ENCODE results near the gene TRIM17. TPM values are rescaled to one million over a fixed set of nuclear protein-coding genes. Genes with fewer than 3 reads are reported as not detected.
A peak's percentile ranks its signal among the peaks of the same experiment; 100 is the strongest.

The TRIM17 gene
- total and polyA plus RNA-seq, 2 experiments from 2014 or later = 0.86 to 1.1 TPM

DNA sequence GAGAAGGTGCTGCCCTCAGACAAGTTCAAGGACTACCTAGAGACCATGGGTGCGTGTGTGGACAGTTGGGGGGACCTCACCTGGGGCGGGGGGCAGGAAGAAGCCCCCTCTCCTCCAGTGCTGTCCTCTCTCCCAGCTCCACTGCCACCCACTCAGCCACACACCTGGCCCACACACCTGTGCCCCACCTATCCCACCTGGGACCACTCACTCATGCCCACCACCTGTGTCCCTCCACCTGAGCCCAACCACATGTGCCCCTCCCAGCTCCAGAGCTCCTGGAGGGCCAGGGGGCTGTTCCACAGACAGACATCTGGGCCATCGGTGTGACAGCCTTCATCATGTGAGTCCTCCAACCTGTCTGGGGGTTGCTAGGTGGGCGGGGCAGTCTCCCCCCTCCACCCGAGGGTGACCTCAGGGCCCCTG lies 39.0 kb downstream of the TRIM17 start (continued):
- TF ChIP-seq, protein P1, sequence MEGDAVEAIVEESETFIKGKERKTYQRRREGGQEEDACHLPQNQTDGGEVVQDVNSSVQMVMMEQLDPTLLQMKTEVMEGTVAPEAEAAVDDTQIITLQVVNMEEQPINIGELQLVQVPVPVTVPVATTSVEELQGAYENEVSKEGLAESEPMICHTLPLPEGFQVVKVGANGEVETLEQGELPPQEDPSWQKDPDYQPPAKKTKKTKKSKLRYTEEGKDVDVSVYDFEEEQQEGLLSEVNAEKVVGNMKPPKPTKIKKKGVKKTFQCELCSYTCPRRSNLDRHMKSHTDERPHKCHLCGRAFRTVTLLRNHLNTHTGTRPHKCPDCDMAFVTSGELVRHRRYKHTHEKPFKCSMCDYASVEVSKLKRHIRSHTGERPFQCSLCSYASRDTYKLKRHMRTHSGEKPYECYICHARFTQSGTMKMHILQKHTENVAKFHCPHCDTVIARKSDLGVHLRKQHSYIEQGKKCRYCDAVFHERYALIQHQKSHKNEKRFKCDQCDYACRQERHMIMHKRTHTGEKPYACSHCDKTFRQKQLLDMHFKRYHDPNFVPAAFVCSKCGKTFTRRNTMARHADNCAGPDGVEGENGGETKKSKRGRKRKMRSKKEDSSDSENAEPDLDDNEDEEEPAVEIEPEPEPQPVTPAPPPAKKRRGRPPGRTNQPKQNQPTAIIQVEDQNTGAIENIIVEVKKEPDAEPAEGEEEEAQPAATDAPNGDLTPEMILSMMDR (conservative IDR thresholded peaks at IDR 0.05; ENCODE audit: low read depth in 2 of 2) = no peak

DNA sequence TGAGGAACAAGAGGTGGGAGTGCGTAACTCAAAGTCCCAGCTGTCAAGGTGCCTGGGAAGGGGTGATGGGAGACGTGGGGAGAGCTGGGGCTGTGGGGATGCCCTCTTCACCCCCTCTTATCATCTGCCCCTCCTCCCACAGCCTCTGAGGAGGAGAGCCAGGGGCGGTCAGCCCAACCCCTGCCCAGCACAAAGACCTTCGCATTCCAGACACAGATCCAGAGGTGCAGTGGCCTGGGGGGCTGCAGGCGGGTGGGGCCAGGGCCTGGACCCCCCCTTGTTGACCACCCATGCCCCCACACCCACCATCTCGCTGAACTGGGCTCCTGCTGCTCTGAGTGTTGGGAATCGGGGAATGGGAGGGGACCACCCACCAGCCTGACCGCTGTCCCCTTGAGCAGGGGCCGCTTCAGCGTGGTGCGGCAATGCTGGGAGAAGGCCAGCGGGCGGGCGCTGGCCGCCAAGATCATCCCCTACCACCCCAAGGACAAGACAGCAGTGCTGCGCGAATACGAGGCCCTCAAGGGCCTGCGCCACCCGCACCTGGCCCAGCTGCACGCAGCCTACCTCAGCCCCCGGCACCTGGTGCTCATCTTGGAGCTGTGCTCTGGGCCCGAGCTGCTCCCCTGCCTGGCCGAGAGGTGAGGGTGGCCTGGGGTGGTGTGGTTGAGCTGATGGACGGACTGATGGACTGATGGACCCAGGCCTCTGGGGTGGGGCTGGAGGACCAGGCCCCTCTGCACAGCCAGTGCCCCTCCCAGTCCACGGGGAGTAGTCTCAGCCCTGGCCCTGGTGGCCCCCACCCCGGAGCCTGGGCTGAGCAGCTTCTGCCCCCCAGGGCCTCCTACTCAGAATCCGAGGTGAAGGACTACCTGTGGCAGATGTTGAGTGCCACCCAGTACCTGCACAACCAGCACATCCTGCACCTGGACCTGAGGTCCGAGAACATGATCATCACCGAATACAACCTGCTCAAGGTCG lies 39.7 kb downstream of the TRIM17 start:
- no peaks in the 10 kb centered on the region for H3F3A ChIP-seq (replicated peaks; ENCODE audit: low read depth)
- H2AFZ ChIP-seq = no peak overlapping the region
- H3K36me3 ChIP-seq (ENCODE audit: insufficient read depth) = no peaks in the 10 kb centered on the region
- H3K27me3 Mint-ChIP-seq (ENCODE audit: insufficient read depth, low read depth, poor library complexity) = peaks cover 22% of the 10 kb centered on the region
- no peaks in the 10 kb centered on the region for H3K79me2 ChIP-seq (replicated peaks; ENCODE audit: insufficient read depth)
- H3K27ac Mint-ChIP-seq = no peak overlapping the region
- H3K9me2 ChIP-seq (ENCODE audit: insufficient read depth) = no peaks in the 10 kb centered on the region
- H3K4me2 ChIP-seq = no peak overlapping the region
- H3K4me1 Mint-ChIP-seq = peaks cover 9% of the 10 kb centered on the region; the same call in 1 of the 3 replicates
- H3K9me3 Mint-ChIP-seq = no peaks in the 10 kb centered on the region
- DNase-seq (ENCODE audit: low spot score) (no peak), ATAC-seq (no peak)
- peaks cover 6% of the 10 kb centered on the region; the same call in 1 of the 2 replicates for H3K4me1 ChIP-seq (ENCODE audit: insufficient read depth)
- no peak overlapping the region for H3K27ac ChIP-seq (ENCODE audit: low read depth)
- no peak overlapping the region for H3K4me3 ChIP-seq
- H3K27me3 ChIP-seq (ENCODE audit: insufficient read depth) = peaks cover 39% of the 10 kb centered on the region
- peak overlapping the region; percentile 93; the same call in 2 of the 3 replicates for H3K4me3 Mint-ChIP-seq
- TF ChIP-seq JUNB (IDR thresholded peaks at IDR 0.05; ENCODE audit: unreplicated experiment) (no peak), POLR2AphosphoS5 (IDR thresholded peaks at IDR 0.05; ENCODE audit: low read depth) (no peak)
- peaks cover 3% of the 10 kb centered on the region; the same call in 1 of the 3 replicates for H3K36me3 Mint-ChIP-seq (ENCODE audit: low read depth)
- H4K20me1 ChIP-seq (replicated peaks; ENCODE audit: insufficient read depth) = no peaks in the 10 kb centered on the region

GRCh38 chr1:228376262-228376628 lies 40.4 kb downstream of the TRIM17 start:
- Histone ChIP-seq H3K4me1 (ENCODE audit: insufficient read depth) (peaks cover 6% of the 10 kb centered on the region; the same call in 1 of the 2 replicates), H3K4me3 (no peak overlapping the region), H3K36me3 (ENCODE audit: insufficient read depth) (no peaks in the 10 kb centered on the region), H3F3A (replicated peaks; ENCODE audit: low read depth) (no peaks in the 10 kb centered on the region), H4K20me1 (replicated peaks; ENCODE audit: insufficient read depth) (no peaks in the 10 kb centered on the region), H3K4me2 (no peak overlapping the region), H3K27ac (ENCODE audit: low read depth) (no peak overlapping the region), H2AFZ (no peak overlapping the region), H3K9me2 (ENCODE audit: insufficient read depth) (no peaks in the 10 kb centered on the region), H3K79me2 (replicated peaks; ENCODE audit: insufficient read depth) (no peaks in the 10 kb centered on the region), H3K27me3 (ENCODE audit: insufficient read depth) (peaks cover 32% of the 10 kb centered on the region)
- Mint-ChIP-seq H3K27me3 (ENCODE audit: insufficient read depth, low read depth, poor library complexity) (peaks cover 22% of the 10 kb centered on the region), H3K36me3 (ENCODE audit: low read depth) (peaks cover 3% of the 10 kb centered on the region; the same call in 1 of the 3 replicates), H3K27ac (no peak overlapping the region), H3K4me1 (peaks cover 9% of the 10 kb centered on the region; the same call in 1 of the 3 replicates), H3K4me3 (peak overlapping the region; percentile 23; the same call in 1 of the 3 replicates), H3K9me3 (no peaks in the 10 kb centered on the region)
- no peak for ATAC-seq
- DNase-seq (ENCODE audit: low spot score) = no peak
- no peak for TF ChIP-seq STAT1 (IDR thresholded peaks at IDR 0.05; ENCODE audit: unreplicated experiment)
- no peak for TF ChIP-seq ZNF114 (CRISPR knock-in tag; IDR thresholded peaks at IDR 0.05)
- no peak for TF ChIP-seq ZNF331 (CRISPR knock-in tag; IDR thresholded peaks at IDR 0.05; ENCODE audit: low read depth)
- no peak for TF ChIP-seq CREB1 (CRISPR knock-in tag; IDR thresholded peaks at IDR 0.05; ENCODE audit: low read depth)
- TF ChIP-seq ZNF462 (CRISPR knock-in tag; IDR thresholded peaks at IDR 0.05) = no peak
- no peak for TF ChIP-seq NANOG (IDR thresholded peaks at IDR 0.05; ENCODE audit: borderline replicate concordance)
